Progenitor cell of endocrine pancreas (in vitro differentiated cells): ENCODE results near the gene YES1. TPM values are rescaled to one million over a fixed set of nuclear protein-coding genes. Genes with fewer than 3 reads are reported as not detected.

Experiments
- DNase-seq: peaks from one replicate; pipeline ENCODE4 v3.0.0; 2021; ENCODE audit warnings: low spot score; ENCODE audit not compliant: unreplicated experiment
- H3K27ac Mint-ChIP-seq: 2 replicates; pipeline ENCODE4 v1.8.0; 2021; ENCODE audit warnings: mild to moderate bottlenecking, moderate library complexity, mixed read lengths
- H3K27me3 Mint-ChIP-seq: 2 replicates; pipeline ENCODE4 v1.8.0; 2021; ENCODE audit warnings: mixed read lengths
- H3K36me3 Mint-ChIP-seq: 2 replicates; pipeline ENCODE4 v1.8.0; 2022; ENCODE audit warnings: mixed read lengths; ENCODE audit not compliant: insufficient read depth
- H3K4me1 Mint-ChIP-seq: 2 replicates; pipeline ENCODE4 v1.8.0; 2021; ENCODE audit warnings: low read depth, mixed read lengths
- H3K4me3 Mint-ChIP-seq: 2 replicates; pipeline ENCODE4 v1.8.0; 2021; ENCODE audit warnings: low read depth, mild to moderate bottlenecking, moderate library complexity, mixed read lengths
- H3K9me3 Mint-ChIP-seq: 2 replicates; pipeline ENCODE4 v1.8.0; 2021; ENCODE audit warnings: low read depth, mixed read lengths
- CTCF ChIP-seq: fragments of 200-600 bp; sonication (generic); IDR thresholded peaks from one replicate; pipeline ENCODE4 v1.5.0; 2021; ENCODE audit warnings: antibody characterized with exemption, mild to moderate bottlenecking; ENCODE audit not compliant: unreplicated experiment
- total RNA-seq: library from RNA; stranded (reverse); gene quantifications from 2 replicates; pipeline ENCODE4 v1.2.1, GENCODE V29; 2021

YES1 gene
- total RNA-seq, 1 donor from 2014 or later = 55.5 TPM

- no peak for DNase-seq
- Mint-ChIP-seq H3K4me3 (no peak overlapping the region), H3K4me1 (peaks cover 7% of the 10 kb centered on the region), H3K9me3 (no peaks in the 10 kb centered on the region), H3K36me3 (peaks cover 13% of the 10 kb centered on the region), H3K27ac (no peak overlapping the region), H3K27me3 (no peaks in the 10 kb centered on the region)
- TF ChIP-seq CTCF = no peak
Measured at GRCh38 chr18:755506-755905, 56.5 kb downstream of the YES1 start.

GRCh38 chr18:754656-755055, 57.4 kb downstream of the YES1 start:
- Mint-ChIP-seq H3K4me1 (peaks cover 9% of the 10 kb centered on the region), H3K36me3 (peaks cover 15% of the 10 kb centered on the region), H3K9me3 (no peaks in the 10 kb centered on the region), H3K27me3 (no peaks in the 10 kb centered on the region), H3K4me3 (no peak overlapping the region), H3K27ac (no peak overlapping the region)
- TF ChIP-seq CTCF = no peak
- DNase-seq = no peak

- peaks cover 9% of the 10 kb centered on the region for H3K4me1 Mint-ChIP-seq
- H3K27ac Mint-ChIP-seq = peak overlapping the region; percentile 0
Measured at GRCh38 chr18:750456-750855, 61.6 kb downstream of the YES1 start.

GRCh38 chr18:744832-745597, 67.0 kb downstream of the YES1 start:
- DNase-seq = no peak
- H3K4me1 Mint-ChIP-seq = no peaks in the 10 kb centered on the region
- H3K9me3 Mint-ChIP-seq = no peaks in the 10 kb centered on the region
- no peak overlapping the region for H3K27ac Mint-ChIP-seq
- H3K27me3 Mint-ChIP-seq = no peaks in the 10 kb centered on the region
- no peak overlapping the region for H3K4me3 Mint-ChIP-seq
- H3K36me3 Mint-ChIP-seq = peaks cover 20% of the 10 kb centered on the region
- TF ChIP-seq CTCF = no peak

More at GRCh38 chr18:750456-750855, 61.6 kb downstream of the YES1 start:
- no peaks in the 10 kb centered on the region for H3K9me3 Mint-ChIP-seq
- H3K27me3 Mint-ChIP-seq = no peaks in the 10 kb centered on the region
- DNase-seq = no peak
- no peak for TF ChIP-seq CTCF
- peaks cover 15% of the 10 kb centered on the region for H3K36me3 Mint-ChIP-seq
- no peak overlapping the region for H3K4me3 Mint-ChIP-seq

- Mint-ChIP-seq H3K36me3 (peaks cover 19% of the 10 kb centered on the region), H3K4me3 (no peak overlapping the region), H3K9me3 (no peaks in the 10 kb centered on the region), H3K4me1 (no peaks in the 10 kb centered on the region), H3K27ac (no peak overlapping the region), H3K27me3 (no peaks in the 10 kb centered on the region)
- DNase-seq = no peak
- TF ChIP-seq CTCF = peak; percentile 75
Measured at GRCh38 chr18:741931-742512, 70.0 kb downstream of the YES1 start.
